WTC11 (cell line): Measurements from ENCODE around the gene SEMA3F.

ENCODE experiments used
- E2F1 ChIP-seq: sonication (generic); formaldehyde crosslinking; IDR thresholded peaks from 2 replicates; pipeline ENCODE4 v1.8.0; 2022; ENCODE audit warnings: mild to moderate bottlenecking, missing genetic modification reagents
- GABPB1 ChIP-seq: sonication (generic); formaldehyde crosslinking; IDR thresholded peaks from 2 replicates; pipeline ENCODE4 v1.8.1; 2023; ENCODE audit warnings: mild to moderate bottlenecking, missing genetic modification reagents
- JUN ChIP-seq: sonication (generic); formaldehyde crosslinking; IDR thresholded peaks from 2 replicates; pipeline ENCODE4 v1.8.0; 2023; ENCODE audit warnings: mild to moderate bottlenecking, missing genetic modification reagents
- MAX ChIP-seq: sonication (generic); formaldehyde crosslinking; IDR thresholded peaks from 2 replicates; pipeline ENCODE4 v1.8.0; 2022; ENCODE audit warnings: mild to moderate bottlenecking, missing genetic modification reagents
- MLX ChIP-seq: sonication (generic); formaldehyde crosslinking; IDR thresholded peaks from 2 replicates; pipeline ENCODE4 v1.8.1; 2023; ENCODE audit warnings: mild to moderate bottlenecking, missing genetic modification reagents, moderate library complexity
- TEAD4 ChIP-seq: sonication (generic); formaldehyde crosslinking; IDR thresholded peaks from 2 replicates; pipeline ENCODE4 v1.8.0; 2022; ENCODE audit warnings: mild to moderate bottlenecking, missing genetic modification reagents
- USF1 ChIP-seq: sonication (generic); formaldehyde crosslinking; IDR thresholded peaks from 2 replicates; pipeline ENCODE4 v1.8.0; 2022; ENCODE audit warnings: mild to moderate bottlenecking, missing genetic modification reagents
- TF ChIP-seq, protein P1 (sequence below): fragments of 200-600 bp; IDR thresholded peaks from 2 replicates; pipeline ENCODE4 v1.8.0; 2022; ENCODE audit warnings: antibody characterized with exemption
- TF ChIP-seq, protein P2 (sequence below): sonication (generic); formaldehyde crosslinking; IDR thresholded peaks from 2 replicates; pipeline ENCODE4 v1.8.1; 2023; ENCODE audit warnings: mild to moderate bottlenecking, missing genetic modification reagents, moderate library complexity
- TF ChIP-seq, protein P3 (sequence below): sonication (generic); formaldehyde crosslinking; IDR thresholded peaks from 2 replicates; pipeline ENCODE4 v1.8.0; 2023; ENCODE audit warnings: missing genetic modification reagents
- TF ChIP-seq, protein P4 (sequence below): sonication (generic); formaldehyde crosslinking; IDR thresholded peaks from 2 replicates; pipeline ENCODE4 v1.8.1; 2023; ENCODE audit warnings: mild to moderate bottlenecking, moderate library complexity, missing genetic modification reagents

GRCh38 chr3:50112462-50112861 lies 42.7 kb upstream of the SEMA3F start:
- TF ChIP-seq MAX (no peak), JUN (CRISPR knock-in tag) (no peak), GABPB1 (CRISPR knock-in tag) (no peak), E2F1 (no peak), TEAD4 (CRISPR knock-in tag) (no peak), MLX (CRISPR knock-in tag) (no peak), USF1 (CRISPR knock-in tag) (no peak)
- TF ChIP-seq, protein P1, sequence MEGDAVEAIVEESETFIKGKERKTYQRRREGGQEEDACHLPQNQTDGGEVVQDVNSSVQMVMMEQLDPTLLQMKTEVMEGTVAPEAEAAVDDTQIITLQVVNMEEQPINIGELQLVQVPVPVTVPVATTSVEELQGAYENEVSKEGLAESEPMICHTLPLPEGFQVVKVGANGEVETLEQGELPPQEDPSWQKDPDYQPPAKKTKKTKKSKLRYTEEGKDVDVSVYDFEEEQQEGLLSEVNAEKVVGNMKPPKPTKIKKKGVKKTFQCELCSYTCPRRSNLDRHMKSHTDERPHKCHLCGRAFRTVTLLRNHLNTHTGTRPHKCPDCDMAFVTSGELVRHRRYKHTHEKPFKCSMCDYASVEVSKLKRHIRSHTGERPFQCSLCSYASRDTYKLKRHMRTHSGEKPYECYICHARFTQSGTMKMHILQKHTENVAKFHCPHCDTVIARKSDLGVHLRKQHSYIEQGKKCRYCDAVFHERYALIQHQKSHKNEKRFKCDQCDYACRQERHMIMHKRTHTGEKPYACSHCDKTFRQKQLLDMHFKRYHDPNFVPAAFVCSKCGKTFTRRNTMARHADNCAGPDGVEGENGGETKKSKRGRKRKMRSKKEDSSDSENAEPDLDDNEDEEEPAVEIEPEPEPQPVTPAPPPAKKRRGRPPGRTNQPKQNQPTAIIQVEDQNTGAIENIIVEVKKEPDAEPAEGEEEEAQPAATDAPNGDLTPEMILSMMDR = no peak
- TF ChIP-seq, protein P2, sequence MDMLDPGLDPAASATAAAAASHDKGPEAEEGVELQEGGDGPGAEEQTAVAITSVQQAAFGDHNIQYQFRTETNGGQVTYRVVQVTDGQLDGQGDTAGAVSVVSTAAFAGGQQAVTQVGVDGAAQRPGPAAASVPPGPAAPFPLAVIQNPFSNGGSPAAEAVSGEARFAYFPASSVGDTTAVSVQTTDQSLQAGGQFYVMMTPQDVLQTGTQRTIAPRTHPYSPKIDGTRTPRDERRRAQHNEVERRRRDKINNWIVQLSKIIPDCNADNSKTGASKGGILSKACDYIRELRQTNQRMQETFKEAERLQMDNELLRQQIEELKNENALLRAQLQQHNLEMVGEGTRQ (CRISPR knock-in tag) = no peak
- TF ChIP-seq, protein P3, sequence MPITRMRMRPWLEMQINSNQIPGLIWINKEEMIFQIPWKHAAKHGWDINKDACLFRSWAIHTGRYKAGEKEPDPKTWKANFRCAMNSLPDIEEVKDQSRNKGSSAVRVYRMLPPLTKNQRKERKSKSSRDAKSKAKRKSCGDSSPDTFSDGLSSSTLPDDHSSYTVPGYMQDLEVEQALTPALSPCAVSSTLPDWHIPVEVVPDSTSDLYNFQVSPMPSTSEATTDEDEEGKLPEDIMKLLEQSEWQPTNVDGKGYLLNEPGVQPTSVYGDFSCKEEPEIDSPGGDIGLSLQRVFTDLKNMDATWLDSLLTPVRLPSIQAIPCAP (CRISPR knock-in tag) = no peak
- TF ChIP-seq, protein P4, sequence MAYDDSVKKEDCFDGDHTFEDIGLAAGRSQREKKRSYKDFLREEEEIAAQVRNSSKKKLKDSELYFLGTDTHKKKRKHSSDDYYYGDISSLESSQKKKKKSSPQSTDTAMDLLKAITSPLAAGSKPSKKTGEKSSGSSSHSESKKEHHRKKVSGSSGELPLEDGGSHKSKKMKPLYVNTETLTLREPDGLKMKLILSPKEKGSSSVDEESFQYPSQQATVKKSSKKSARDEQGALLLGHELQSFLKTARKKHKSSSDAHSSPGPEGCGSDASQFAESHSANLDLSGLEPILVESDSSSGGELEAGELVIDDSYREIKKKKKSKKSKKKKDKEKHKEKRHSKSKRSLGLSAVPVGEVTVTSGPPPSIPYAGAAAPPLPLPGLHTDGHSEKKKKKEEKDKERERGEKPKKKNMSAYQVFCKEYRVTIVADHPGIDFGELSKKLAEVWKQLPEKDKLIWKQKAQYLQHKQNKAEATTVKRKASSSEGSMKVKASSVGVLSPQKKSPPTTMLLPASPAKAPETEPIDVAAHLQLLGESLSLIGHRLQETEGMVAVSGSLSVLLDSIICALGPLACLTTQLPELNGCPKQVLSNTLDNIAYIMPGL (CRISPR knock-in tag) = no peak
